ENCODE measurements around the gene DSCAML1. TPM values are rescaled to one million over a fixed set of nuclear protein-coding genes. Genes with fewer than 3 reads are reported as not detected.
A peak's percentile ranks its signal among the peaks of the same experiment; 100 is the strongest.

DSCAML1 gene
- total and polyA plus RNA-seq, 12 donors: 0.16 to 1.5 (median 0.57) TPM

DNA sequence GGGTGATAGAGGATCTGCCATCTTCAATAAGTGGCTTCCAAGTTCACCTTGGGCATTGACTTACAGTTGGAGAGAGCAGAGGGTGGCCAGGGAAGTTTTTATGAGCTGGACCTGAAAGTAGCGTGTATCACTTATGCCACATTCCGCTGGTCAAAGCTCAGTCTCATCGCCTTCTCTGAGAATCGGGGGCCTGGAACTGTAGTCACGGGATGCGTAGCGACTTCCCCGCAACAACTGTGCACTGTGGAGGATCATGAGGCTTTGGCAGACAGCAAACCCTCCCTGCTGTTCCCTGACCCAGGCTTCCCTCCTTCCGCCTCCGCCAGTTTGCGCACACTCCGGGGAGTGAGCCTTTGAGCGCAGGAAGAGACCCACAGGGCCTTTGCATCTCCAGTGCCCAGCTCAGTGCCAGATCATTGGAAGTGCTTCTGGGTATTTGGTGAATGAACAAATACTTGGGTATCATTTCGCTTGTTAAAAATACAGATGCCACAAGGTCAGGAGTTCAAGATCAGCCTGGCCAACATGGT lies 373.9 kb downstream of the DSCAML1 start:
- DNase-seq (no peak), ATAC-seq (no peak)
- intact Hi-C loops (cut with DNase I): loop anchor here in 7 of 10 donors (5.0 to 10.0 kb wide), 4 partner anchors 384 to 632 kb away; no protein-coding TSS in a partner anchor
- no peaks in the 10 kb centered on the region for H3K9me3 ChIP-seq
- peaks cover 0 to 4% (median 0%) of the 10 kb centered on the region in 7 donors for H3K27me3 ChIP-seq
- H3K27ac ChIP-seq: no peak overlapping the region
- H3K4me1 ChIP-seq: peaks cover 0 to 7% (median 0%) of the 10 kb centered on the region in 9 donors
- TF ChIP-seq, protein P1, sequence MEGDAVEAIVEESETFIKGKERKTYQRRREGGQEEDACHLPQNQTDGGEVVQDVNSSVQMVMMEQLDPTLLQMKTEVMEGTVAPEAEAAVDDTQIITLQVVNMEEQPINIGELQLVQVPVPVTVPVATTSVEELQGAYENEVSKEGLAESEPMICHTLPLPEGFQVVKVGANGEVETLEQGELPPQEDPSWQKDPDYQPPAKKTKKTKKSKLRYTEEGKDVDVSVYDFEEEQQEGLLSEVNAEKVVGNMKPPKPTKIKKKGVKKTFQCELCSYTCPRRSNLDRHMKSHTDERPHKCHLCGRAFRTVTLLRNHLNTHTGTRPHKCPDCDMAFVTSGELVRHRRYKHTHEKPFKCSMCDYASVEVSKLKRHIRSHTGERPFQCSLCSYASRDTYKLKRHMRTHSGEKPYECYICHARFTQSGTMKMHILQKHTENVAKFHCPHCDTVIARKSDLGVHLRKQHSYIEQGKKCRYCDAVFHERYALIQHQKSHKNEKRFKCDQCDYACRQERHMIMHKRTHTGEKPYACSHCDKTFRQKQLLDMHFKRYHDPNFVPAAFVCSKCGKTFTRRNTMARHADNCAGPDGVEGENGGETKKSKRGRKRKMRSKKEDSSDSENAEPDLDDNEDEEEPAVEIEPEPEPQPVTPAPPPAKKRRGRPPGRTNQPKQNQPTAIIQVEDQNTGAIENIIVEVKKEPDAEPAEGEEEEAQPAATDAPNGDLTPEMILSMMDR (IDR thresholded peaks at IDR 0.05): no peak
- no peaks in the 10 kb centered on the region for H3K36me3 ChIP-seq
- H3K4me3 ChIP-seq: no peak overlapping the region
- WGBS, 2 donors: 89 to 92% methylated on average over 14 of the region's 14 CpGs

DNA sequence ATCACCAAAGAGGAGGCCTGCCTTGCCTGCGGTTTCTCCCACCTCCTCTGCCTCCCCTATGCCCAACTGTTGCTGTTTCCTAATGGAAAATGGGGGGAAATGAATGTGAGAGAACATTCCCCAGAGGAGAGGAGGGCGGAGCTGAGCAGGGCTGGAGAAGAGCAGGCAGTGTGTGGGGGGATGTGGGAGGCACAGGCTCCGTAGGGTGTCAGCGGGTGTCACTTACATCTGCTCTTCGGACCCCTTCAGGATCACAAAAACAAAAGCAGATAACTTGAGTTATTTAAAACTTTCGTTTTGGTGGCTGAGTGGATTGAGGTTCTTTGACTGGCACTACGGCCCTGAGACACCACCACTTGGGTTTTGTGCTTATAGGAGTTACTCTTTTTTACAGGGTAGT lies 375.5 kb downstream of the DSCAML1 start:
- 72 to 78% methylated on average over 7 of the region's 7 CpGs for WGBS, 2 donors
- H3K4me1 ChIP-seq: peaks cover 0 to 5% (median 0%) of the 10 kb centered on the region in 9 donors
- peaks cover 0 to 9% (median 0%) of the 10 kb centered on the region in 7 donors for H3K27me3 ChIP-seq
- intact Hi-C loops (cut with DNase I): loop anchor here in 7 of 10 donors (5.0 to 10.0 kb wide), 4 partner anchors 386 to 633 kb away; no protein-coding TSS in a partner anchor
- ATAC-seq (no peak), DNase-seq (no peak)
- no peaks in the 10 kb centered on the region for H3K36me3 ChIP-seq
- no peaks in the 10 kb centered on the region for H3K9me3 ChIP-seq
- TF ChIP-seq, protein P1 (IDR thresholded peaks at IDR 0.05): no peak
- H3K27ac ChIP-seq: no peak overlapping the region
- no peak overlapping the region for H3K4me3 ChIP-seq

DNA sequence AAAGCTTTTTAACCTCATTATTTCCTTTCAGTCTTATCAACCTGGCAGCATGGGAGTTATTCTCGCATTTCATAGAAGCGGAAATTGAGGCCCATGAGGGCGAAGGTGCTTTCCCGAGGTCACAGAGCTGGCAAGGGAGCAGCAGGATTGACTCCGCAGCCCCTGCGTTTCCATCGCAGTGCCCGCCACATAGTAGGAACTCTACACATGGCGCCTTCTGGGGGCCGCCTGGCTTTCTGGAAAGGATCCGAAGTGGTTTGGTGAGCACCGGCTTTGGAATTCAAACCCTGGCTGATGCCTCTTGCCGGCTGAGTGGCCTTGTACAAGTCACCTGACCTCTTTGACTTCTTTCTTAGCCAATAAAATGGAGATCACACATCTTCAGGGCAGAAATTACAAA lies 376.0 kb downstream of the DSCAML1 start:
- no peaks in the 10 kb centered on the region for H3K9me3 ChIP-seq
- WGBS, 2 donors: 82 to 87% methylated on average over 13 of the region's 13 CpGs
- H3K36me3 ChIP-seq: no peaks in the 10 kb centered on the region
- H3K27me3 ChIP-seq: peaks cover 0 to 9% (median 0%) of the 10 kb centered on the region in 7 donors
- H3K4me1 ChIP-seq: peaks cover 0 to under 1% (median 0%) of the 10 kb centered on the region in 9 donors
- ATAC-seq (no peak), DNase-seq (no peak)
- no peak overlapping the region for H3K4me3 ChIP-seq
- TF ChIP-seq, protein P1 (IDR thresholded peaks at IDR 0.05): no peak
- no peak overlapping the region for H3K27ac ChIP-seq
- intact Hi-C loops (cut with DNase I): loop anchor here in 7 of 10 donors (5.0 to 10.0 kb wide), 4 partner anchors 386 to 634 kb away; no protein-coding TSS in a partner anchor

DNA sequence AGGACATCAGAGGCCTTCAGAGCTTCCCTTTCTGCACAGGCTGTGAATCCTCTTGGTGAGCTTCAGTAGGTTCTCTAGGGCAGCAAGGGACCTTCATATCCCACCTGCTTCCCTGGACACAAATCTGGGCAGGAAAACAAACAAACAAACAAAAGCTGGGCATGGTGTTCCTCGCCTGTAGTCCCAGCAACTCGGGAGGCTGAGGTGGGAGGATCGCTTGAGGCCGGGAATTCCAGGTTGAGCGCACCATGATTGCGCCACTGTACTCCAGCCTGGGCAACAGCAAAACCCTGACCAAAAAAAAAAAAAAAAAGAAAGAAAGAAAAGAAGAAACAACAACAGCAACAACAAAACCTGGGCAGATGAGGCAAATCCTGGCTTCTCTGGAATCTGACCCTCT lies 376.4 kb downstream of the DSCAML1 start:
- DNase-seq (no peak), ATAC-seq (peak in 1 of 8 donors; percentile 9)
- H3K27ac ChIP-seq: no peak overlapping the region
- no peak overlapping the region for H3K4me3 ChIP-seq
- 95 to 99% methylated on average over 6 of the region's 6 CpGs for WGBS, 2 donors
- no peaks in the 10 kb centered on the region for H3K36me3 ChIP-seq
- H3K9me3 ChIP-seq: no peaks in the 10 kb centered on the region
- intact Hi-C loops (cut with DNase I): loop anchor here in 7 of 10 donors (5.0 to 10.0 kb wide), 4 partner anchors 387 to 634 kb away; no protein-coding TSS in a partner anchor
- no peaks in the 10 kb centered on the region for H3K4me1 ChIP-seq
- H3K27me3 ChIP-seq: peaks cover 0 to 9% (median 0%) of the 10 kb centered on the region in 7 donors
- TF ChIP-seq, protein P1 (IDR thresholded peaks at IDR 0.05): no peak

Data from heart right ventricle (tissue), 16 donors.